ENCODE measurements around the gene PLA2G4D.
A peak's percentile ranks its signal among the peaks of the same experiment; 100 is the strongest.

DNA sequence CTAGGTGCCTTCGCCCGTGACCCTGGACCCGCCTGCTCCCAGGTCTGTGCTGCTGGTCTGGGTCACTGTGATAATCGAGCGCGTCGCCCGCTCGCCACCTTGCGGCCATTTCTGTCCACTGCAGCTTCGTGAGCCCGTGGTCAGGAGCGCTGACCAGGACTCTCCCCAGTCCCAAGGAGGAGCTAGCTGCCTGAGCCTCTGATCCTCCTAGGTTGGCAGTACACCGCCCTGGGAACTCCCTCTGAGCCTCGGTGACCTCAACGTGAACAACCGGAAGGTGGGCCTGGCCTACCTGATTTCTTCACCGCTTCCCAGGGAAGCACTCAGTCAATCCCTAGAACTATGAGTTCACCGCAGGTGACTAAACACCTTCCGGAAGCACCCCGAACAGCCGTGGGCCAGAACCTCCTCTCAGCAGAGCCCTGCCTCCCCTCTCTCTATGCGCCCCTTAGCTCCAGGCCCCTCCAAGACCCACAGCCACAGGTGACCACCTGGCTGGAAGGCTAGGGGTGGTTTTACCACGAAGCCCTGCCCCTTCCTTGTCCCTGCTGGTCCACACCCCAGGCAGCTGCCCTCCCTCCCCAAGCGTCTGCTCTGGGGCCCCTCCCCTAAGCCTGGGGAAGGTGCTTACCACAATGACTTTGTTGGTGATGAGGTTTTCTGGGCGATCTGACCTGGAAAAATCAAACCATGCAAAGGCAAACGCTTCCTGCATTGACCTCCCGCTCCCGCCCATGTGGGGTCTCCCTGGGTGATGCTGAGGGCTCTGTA, 9.7 kb downstream of the PLA2G4D start:
- TF ChIP-seq, protein P1, sequence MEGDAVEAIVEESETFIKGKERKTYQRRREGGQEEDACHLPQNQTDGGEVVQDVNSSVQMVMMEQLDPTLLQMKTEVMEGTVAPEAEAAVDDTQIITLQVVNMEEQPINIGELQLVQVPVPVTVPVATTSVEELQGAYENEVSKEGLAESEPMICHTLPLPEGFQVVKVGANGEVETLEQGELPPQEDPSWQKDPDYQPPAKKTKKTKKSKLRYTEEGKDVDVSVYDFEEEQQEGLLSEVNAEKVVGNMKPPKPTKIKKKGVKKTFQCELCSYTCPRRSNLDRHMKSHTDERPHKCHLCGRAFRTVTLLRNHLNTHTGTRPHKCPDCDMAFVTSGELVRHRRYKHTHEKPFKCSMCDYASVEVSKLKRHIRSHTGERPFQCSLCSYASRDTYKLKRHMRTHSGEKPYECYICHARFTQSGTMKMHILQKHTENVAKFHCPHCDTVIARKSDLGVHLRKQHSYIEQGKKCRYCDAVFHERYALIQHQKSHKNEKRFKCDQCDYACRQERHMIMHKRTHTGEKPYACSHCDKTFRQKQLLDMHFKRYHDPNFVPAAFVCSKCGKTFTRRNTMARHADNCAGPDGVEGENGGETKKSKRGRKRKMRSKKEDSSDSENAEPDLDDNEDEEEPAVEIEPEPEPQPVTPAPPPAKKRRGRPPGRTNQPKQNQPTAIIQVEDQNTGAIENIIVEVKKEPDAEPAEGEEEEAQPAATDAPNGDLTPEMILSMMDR (IDR thresholded peaks at IDR 0.05): peak; percentile 98
- TF ChIP-seq POLR2AphosphoS5 (IDR thresholded peaks at IDR 0.05; ENCODE audit: low read depth, low read length) (no peak), TCF7L2 (IDR thresholded peaks at IDR 0.05; ENCODE audit: low read depth, low read length) (no peak)
- TF ChIP-seq, protein P2, sequence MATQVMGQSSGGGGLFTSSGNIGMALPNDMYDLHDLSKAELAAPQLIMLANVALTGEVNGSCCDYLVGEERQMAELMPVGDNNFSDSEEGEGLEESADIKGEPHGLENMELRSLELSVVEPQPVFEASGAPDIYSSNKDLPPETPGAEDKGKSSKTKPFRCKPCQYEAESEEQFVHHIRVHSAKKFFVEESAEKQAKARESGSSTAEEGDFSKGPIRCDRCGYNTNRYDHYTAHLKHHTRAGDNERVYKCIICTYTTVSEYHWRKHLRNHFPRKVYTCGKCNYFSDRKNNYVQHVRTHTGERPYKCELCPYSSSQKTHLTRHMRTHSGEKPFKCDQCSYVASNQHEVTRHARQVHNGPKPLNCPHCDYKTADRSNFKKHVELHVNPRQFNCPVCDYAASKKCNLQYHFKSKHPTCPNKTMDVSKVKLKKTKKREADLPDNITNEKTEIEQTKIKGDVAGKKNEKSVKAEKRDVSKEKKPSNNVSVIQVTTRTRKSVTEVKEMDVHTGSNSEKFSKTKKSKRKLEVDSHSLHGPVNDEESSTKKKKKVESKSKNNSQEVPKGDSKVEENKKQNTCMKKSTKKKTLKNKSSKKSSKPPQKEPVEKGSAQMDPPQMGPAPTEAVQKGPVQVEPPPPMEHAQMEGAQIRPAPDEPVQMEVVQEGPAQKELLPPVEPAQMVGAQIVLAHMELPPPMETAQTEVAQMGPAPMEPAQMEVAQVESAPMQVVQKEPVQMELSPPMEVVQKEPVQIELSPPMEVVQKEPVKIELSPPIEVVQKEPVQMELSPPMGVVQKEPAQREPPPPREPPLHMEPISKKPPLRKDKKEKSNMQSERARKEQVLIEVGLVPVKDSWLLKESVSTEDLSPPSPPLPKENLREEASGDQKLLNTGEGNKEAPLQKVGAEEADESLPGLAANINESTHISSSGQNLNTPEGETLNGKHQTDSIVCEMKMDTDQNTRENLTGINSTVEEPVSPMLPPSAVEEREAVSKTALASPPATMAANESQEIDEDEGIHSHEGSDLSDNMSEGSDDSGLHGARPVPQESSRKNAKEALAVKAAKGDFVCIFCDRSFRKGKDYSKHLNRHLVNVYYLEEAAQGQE (IDR thresholded peaks at IDR 0.05; ENCODE audit: insufficient read depth in 1 of 2, low read depth in 2 of 2, low read length in 1 of 2): no peak
